ENCODE data around the gene EIF4G1. TPM values are rescaled to one million over a fixed set of nuclear protein-coding genes. Genes with fewer than 3 reads are reported as not detected.

Gene EIF4G1
- polyA plus RNA-seq, 1 donor: 178 TPM

GRCh38 chr3:184362668-184363546 lies 48.5 kb downstream of the EIF4G1 start:
- peak; percentile 96 for DNase-seq

- DNase-seq: no peak
Observed at GRCh38 chr3:184366619-184367289, 52.3 kb downstream of the EIF4G1 start.

GRCh38 chr3:184368116-184368515 lies 53.7 kb downstream of the EIF4G1 start:
- DNase-seq: no peak

GRCh38 chr3:184368586-184369183 lies 54.3 kb downstream of the EIF4G1 start:
- DNase-seq: no peak

GRCh38 chr3:184371570-184372018 lies 57.2 kb downstream of the EIF4G1 start:
- DNase-seq: peak; percentile 75

GRCh38 chr3:184372296-184372821 lies 58.0 kb downstream of the EIF4G1 start:
- no peak for DNase-seq

- no peak for DNase-seq
Observed at GRCh38 chr3:184372911-184373310, 58.5 kb downstream of the EIF4G1 start.

GRCh38 chr3:184373422-184373821 lies 59.0 kb downstream of the EIF4G1 start:
- DNase-seq: no peak

GRCh38 chr3:184375747-184376461 lies 61.5 kb downstream of the EIF4G1 start:
- DNase-seq: no peak

GRCh38 chr3:184377374-184377773 lies 63.0 kb downstream of the EIF4G1 start:
- no peak for DNase-seq

- no peak for DNase-seq
Observed at GRCh38 chr3:184377882-184378445, 63.6 kb downstream of the EIF4G1 start, which contains the start of gene THPO. Gene THPO, minus strand, starts transcription at chr3:184378207. Its CDS starts 1,948 bp downstream, at chr3:184376259.

GRCh38 chr3:184378651-184379357 lies 64.4 kb downstream of the EIF4G1 start:
- DNase-seq: no peak

GRCh38 chr3:184379358-184380184 lies 65.2 kb downstream of the EIF4G1 start, which contains the start of gene CHRD:
Gene CHRD, plus strand, starts transcription at chr3:184380054. Its CDS starts 265 bp downstream, at chr3:184380319.
- DNase-seq: no peak

GRCh38 chr3:184380185-184380626 lies 65.8 kb downstream of the EIF4G1 start:
- DNase-seq: no peak

- no peak for DNase-seq
Observed at GRCh38 chr3:184380627-184381260, 66.3 kb downstream of the EIF4G1 start.

- no peak for DNase-seq
Observed at GRCh38 chr3:184381261-184382224, 67.1 kb downstream of the EIF4G1 start.

- DNase-seq: no peak
Observed at GRCh38 chr3:184382326-184383032, 68.1 kb downstream of the EIF4G1 start.
